ENCODE data around the gene GPN2.

GPN2 gene

GRCh38 chr1:26856181-26856580 is 33.9 kb downstream of the GPN2 start:
- DNase-seq (ENCODE audit: extremely low read depth, low read depth): no peak
- TF ChIP-seq CTCF (IDR thresholded peaks at IDR 0.05; ENCODE audit: low read depth, low read length): no peak

DNA sequence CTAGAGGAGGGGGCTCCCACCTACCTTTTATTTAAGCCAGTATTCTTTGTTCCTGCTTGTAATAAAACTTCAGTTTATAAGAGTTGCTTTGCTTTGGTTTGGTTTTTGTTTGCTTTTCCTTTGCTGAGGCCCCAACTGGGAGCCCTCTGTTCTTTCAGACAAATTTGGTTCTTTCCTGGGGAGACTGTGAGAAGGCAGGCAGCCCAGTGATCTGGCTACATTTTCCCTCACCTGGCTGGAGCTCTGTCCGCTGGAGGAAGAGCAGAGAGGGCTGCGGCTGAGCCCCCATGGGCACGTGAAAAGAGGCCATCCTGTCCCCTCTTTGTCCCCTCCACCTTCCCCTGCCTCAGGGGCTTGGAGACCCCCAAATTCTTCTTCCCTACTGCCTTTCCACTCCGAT is 34.4 kb downstream of the GPN2 start:
- DNase-seq (ENCODE audit: extremely low read depth, low read depth): no peak
- TF ChIP-seq CTCF (IDR thresholded peaks at IDR 0.05; ENCODE audit: low read depth, low read length): no peak

DNA sequence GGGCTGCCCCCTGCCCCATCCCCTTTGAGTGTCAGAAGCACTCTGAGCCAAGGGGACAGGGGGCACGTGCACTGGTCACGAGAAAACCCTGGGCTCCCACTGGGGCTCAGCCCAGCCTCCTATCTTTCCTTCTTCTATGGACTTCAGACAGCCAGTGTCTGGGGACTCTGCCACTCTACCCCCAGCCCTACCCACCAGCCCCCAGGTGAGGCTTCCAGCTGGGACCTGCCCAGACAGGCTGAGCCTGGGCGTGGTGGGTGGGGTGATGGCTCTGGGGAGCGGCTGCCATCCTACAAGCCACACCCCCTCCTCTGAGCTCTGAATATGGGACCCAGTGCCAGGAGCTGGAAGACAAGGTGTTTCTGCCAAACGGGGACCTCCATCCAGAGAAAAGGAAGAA is 35.2 kb downstream of the GPN2 start:
- TF ChIP-seq CTCF (IDR thresholded peaks at IDR 0.05; ENCODE audit: low read depth, low read length): no peak
- DNase-seq (ENCODE audit: extremely low read depth, low read depth): no peak

DNA sequence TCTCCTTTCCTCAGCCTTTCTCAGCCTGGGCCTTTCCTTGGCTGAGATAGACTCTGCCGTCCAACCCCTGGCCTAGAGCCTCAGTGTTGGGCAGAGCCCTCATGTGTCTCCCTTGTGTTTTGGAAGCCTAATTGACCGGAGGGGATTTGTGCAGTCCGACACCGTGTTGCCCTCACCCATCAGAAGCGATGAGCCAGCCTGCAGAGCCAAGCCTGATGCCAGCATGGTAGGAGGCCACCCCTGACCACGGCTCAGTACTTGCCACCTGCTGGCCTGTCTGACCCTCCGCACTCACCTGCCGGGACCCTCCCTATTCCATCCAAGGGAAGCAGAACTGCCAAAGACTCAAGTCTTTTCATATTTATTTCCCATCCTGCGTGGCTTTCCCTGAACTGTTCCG is 36.5 kb downstream of the GPN2 start:
- no peak for TF ChIP-seq CTCF (IDR thresholded peaks at IDR 0.05; ENCODE audit: low read depth, low read length)
- no peak for DNase-seq (ENCODE audit: extremely low read depth, low read depth)

- peak; percentile 59 for DNase-seq (ENCODE audit: extremely low read depth, low read depth)
- TF ChIP-seq CTCF (IDR thresholded peaks at IDR 0.05; ENCODE audit: low read depth, low read length): peak; percentile 87
These were observed 36.9 kb downstream of the GPN2 start for GRCh38 chr1:26853156-26853555.

DNA sequence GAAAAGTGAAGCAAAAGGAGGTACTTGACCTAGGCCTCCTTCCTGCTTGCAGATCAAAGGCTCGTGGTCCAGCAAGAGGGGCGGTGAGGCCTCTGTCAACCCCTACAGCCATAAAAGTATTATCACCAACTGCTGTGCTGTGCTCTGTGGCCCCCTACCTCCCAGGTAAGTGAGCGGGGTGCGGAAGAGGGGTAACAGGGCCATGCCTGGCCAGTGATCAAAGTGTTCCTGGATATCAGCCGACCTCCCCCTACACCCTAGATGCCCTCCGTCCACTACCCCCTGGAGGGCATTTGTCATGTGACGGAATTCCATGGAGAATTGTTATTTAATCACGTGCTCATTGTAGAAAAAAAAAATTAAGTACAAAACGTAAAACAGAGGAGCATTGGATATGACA is 37.4 kb downstream of the GPN2 start:
- DNase-seq (ENCODE audit: extremely low read depth, low read depth): no peak
- no peak for TF ChIP-seq CTCF (IDR thresholded peaks at IDR 0.05; ENCODE audit: low read depth, low read length)

DNA sequence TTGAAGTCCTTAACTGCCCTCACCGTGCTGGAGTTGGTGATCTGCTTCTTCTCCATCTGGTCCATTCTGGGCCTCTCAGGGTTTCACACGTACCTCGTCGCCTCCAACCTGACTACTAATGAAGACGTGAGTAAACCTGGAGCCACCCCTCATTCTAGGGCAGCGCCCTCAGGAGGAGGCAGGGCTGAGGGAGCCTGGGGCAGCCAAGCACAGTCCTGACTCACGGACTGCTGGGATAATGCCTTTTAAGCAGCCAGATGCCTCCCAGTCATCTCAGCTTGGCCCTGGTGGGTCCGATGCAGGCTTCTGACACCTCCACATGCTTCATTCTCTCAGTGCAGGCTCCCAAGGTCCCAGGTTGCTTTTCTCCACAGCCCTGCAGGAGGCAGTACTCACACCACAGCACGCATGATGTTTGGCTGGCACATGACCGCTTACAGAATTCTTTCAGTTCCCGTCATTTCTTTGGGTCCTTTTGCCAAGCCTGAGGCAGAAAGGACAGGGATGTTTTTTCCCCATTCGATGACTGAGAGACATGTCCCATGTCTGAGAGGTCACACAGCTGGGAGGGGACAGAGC is 38.9 kb downstream of the GPN2 start:
- no peak for DNase-seq (ENCODE audit: extremely low read depth, low read depth)

More for the DNA sequence above, 38.9 kb downstream of the GPN2 start:
- TF ChIP-seq CTCF (IDR thresholded peaks at IDR 0.05; ENCODE audit: low read depth, low read length): no peak
